Kidney epithelial cell (primary cell): ENCODE data around the gene KDM7A. TPM values are rescaled to one million over a fixed set of nuclear protein-coding genes. Genes with fewer than 3 reads are reported as not detected.
"Not testable (repeated sequence)": the region's sequence is repeated elsewhere in the genome, so short reads cannot be mapped to it uniquely, and the experiment has no call there.

Experiments
- DNase-seq: peaks from one replicate; pipeline ENCODE4 v3.0.0-alpha.2; 2010; ENCODE audit warnings: low read depth
- H3K27me3 ChIP-seq: 2 replicates; pipeline ENCODE4 v1.6.0; 2011; ENCODE audit warnings: low read length; ENCODE audit not compliant: control insufficient read depth, insufficient read depth
- H3K36me3 ChIP-seq: 2 replicates; pipeline ENCODE4 v1.5.1; 2011; ENCODE audit warnings: low read length; ENCODE audit not compliant: control insufficient read depth, insufficient read depth
- H3K4me3 ChIP-seq: 2 replicates; pipeline ENCODE4 v1.5.1; 2011; ENCODE audit warnings: low read depth, mild to moderate bottlenecking, control low read depth, low read length
- CTCF ChIP-seq: IDR thresholded peaks from 2 replicates; pipeline ENCODE4 v1.5.1; 2011; ENCODE audit warnings: mild to moderate bottlenecking, moderate library complexity, low read length, control low read depth, inconsistent platforms; ENCODE audit not compliant: insufficient read depth, poor library complexity, severe bottlenecking
- total RNA-seq: library from RNA; depleted of rRNA; stranded (reverse); fragments of >200 nt; gene quantifications from 2 replicates; pipeline ENCODE4 v1.2.3, GENCODE V29; 2015

KDM7A gene
- total RNA-seq, 1 donor from 2014 or later = 11.5 TPM

GRCh38 chr7:140174217-140174616 lies 2.6 kb downstream of the KDM7A start:
- TF ChIP-seq CTCF = no peak
- Histone ChIP-seq H3K4me3 (no peak overlapping the region), H3K36me3 (no peaks in the 10 kb centered on the region), H3K27me3 (peaks cover 2% of the 10 kb centered on the region)
- DNase-seq = no peak

- Histone ChIP-seq H3K4me3 (no peak overlapping the region), H3K27me3 (no peaks in the 10 kb centered on the region), H3K36me3 (no peaks in the 10 kb centered on the region)
- DNase-seq = no peak
- TF ChIP-seq CTCF = no peak
These were observed 6.4 kb downstream of the KDM7A start for GRCh38 chr7:140170375-140170774.

GRCh38 chr7:140168816-140169215 lies 8.0 kb downstream of the KDM7A start:
- H3K4me3 ChIP-seq = no peak overlapping the region
- H3K27me3 ChIP-seq = no peaks in the 10 kb centered on the region
- DNase-seq = no peak
- TF ChIP-seq CTCF = no peak
- H3K36me3 ChIP-seq = no peaks in the 10 kb centered on the region

- TF ChIP-seq CTCF = no peak
- Histone ChIP-seq H3K27me3 (no peaks in the 10 kb centered on the region), H3K36me3 (no peaks in the 10 kb centered on the region), H3K4me3 (no peak overlapping the region)
- DNase-seq = peak; percentile 75
These were observed 11.4 kb downstream of the KDM7A start for GRCh38 chr7:140165422-140165821.

- H3K4me3 ChIP-seq, H3K27me3 ChIP-seq, H3K36me3 ChIP-seq, DNase-seq: not testable (repeated sequence)
These were observed 14.7 kb downstream of the KDM7A start for GRCh38 chr7:140162081-140162480.

GRCh38 chr7:140161047-140161446 lies 15.7 kb downstream of the KDM7A start:
- Histone ChIP-seq H3K36me3 (no peaks in the 10 kb centered on the region), H3K4me3 (no peak overlapping the region), H3K27me3 (no peaks in the 10 kb centered on the region)
- DNase-seq = no peak
- TF ChIP-seq CTCF = no peak
